ENCODE data around the gene CFAP299.

Gene CFAP299

DNA sequence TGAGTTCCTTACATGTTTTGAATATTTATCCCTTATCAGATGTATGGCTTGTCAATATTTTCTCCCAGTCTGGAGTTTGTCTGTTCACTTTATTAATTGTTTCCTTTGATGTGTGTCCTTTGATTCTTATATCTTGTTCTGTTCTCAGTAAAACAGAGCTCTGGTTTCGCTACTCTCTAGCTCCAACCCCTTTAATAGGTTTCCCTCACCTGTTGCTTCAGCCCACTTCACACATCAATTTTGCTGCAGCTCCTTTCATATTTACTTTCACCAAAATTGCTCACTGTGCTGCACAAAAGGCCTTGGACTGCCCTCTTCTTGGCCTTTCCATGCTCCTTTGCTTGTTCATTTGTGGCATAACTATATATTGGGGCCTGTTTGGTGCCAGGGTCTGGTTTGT is 85.1 kb downstream of the CFAP299 start:
- H3K4me3 ChIP-seq (ENCODE audit: control insufficient read depth, low read depth, low read length) = no peak overlapping the region
- no peak for DNase-seq (ENCODE audit: low read depth)
- TF ChIP-seq, protein P1, sequence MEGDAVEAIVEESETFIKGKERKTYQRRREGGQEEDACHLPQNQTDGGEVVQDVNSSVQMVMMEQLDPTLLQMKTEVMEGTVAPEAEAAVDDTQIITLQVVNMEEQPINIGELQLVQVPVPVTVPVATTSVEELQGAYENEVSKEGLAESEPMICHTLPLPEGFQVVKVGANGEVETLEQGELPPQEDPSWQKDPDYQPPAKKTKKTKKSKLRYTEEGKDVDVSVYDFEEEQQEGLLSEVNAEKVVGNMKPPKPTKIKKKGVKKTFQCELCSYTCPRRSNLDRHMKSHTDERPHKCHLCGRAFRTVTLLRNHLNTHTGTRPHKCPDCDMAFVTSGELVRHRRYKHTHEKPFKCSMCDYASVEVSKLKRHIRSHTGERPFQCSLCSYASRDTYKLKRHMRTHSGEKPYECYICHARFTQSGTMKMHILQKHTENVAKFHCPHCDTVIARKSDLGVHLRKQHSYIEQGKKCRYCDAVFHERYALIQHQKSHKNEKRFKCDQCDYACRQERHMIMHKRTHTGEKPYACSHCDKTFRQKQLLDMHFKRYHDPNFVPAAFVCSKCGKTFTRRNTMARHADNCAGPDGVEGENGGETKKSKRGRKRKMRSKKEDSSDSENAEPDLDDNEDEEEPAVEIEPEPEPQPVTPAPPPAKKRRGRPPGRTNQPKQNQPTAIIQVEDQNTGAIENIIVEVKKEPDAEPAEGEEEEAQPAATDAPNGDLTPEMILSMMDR (conservative IDR thresholded peaks at IDR 0.05; ENCODE audit: control insufficient read depth, insufficient read depth, low read depth, low read length) = no peak

DNA sequence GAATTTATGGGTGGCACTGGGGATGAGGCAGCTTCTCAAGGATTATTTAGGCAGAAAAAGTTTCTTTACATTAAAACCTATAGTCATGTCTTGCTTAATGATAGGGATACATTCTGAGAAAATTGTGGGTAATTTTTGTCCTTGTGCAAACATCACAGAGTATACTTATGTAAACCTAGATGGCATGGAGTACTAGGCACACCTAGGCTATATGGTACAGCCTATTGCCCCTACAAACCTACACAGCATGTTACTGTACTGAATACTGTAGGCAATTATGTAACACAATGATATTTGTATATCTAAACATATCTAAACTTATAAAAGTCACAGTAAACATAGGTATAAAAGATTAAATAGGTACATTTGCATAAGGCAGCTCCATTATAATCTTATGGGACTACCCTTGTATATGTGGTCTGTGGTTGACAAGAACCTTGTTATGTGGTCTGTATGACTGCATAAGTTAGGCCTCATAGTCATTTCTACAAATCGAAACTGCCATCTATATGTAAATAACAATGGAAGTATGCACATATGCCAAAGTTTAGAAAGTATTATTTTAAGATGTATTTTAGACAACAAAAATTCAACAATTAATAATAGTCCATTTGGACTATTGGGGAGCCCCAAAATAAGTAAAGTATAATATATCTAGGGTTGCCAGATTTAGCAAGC is 87.3 kb downstream of the CFAP299 start:
- no peak for DNase-seq (ENCODE audit: low read depth)
- TF ChIP-seq, protein P1 (conservative IDR thresholded peaks at IDR 0.05; ENCODE audit: control insufficient read depth, insufficient read depth, low read depth, low read length) = no peak
- H3K4me3 ChIP-seq (ENCODE audit: control insufficient read depth, low read depth, low read length) = no peak overlapping the region

DNA sequence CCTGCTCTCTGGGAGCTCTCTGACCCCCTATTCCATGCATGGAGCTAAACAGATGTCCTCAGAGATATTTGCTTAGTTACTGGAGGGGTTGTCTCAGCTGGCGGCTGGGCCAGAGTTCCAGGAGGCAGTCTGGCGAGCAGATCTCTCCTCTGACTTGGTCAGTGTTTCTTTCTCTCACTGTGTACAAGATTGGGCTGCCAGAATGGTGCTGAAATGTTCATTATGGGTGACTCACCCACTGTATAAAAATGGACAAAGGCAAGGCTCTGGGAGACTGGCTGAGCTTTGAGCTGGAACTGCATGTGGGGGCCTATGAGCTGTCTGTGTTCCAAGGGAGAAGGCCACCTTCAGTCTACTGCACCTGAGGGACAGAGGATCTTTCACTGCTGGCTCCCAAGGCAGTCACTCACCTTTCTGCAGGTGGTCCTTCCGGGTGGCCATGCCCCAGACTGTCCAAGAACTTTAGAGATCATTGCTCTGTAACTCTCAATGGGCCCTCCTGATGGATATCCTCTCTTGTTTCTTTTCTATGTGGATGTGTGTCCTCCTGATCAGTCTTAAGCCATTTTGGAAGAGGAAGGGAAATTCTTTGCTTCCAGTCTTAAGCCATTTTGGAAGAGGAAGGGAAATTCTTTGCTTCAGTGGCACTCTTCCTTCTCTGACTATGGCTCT is 88.2 kb downstream of the CFAP299 start:
- no peak for DNase-seq (ENCODE audit: low read depth)
- TF ChIP-seq, protein P1 (conservative IDR thresholded peaks at IDR 0.05; ENCODE audit: control insufficient read depth, insufficient read depth, low read depth, low read length) = no peak
- no peak overlapping the region for H3K4me3 ChIP-seq (ENCODE audit: control insufficient read depth, low read depth, low read length)

DNA sequence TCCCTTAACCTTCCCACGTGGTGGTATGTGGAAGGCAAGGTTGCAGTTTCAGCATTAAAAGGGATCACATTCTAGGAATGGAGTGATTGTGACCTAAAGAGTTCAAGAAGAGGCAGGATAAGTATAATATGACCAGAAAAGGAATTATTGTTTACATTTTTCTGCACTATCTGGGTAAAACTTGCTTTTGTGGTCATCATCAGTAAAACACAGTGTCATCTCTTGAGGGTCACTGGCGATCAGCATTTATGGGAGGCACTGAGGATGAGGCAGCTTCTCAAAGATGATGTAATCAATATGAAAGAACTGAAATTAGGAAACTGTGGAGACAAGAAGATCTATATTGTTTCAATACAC is 88.7 kb downstream of the CFAP299 start:
- TF ChIP-seq, protein P1 (conservative IDR thresholded peaks at IDR 0.05; ENCODE audit: control insufficient read depth, insufficient read depth, low read depth, low read length) = no peak
- H3K4me3 ChIP-seq (ENCODE audit: control insufficient read depth, low read depth, low read length) = no peak overlapping the region
- DNase-seq (ENCODE audit: low read depth) = no peak

- H3K4me3 ChIP-seq (ENCODE audit: control insufficient read depth, low read depth, low read length) = no peak overlapping the region
- DNase-seq (ENCODE audit: low read depth) = no peak
- TF ChIP-seq, protein P1 (conservative IDR thresholded peaks at IDR 0.05; ENCODE audit: control insufficient read depth, insufficient read depth, low read depth, low read length) = no peak
Observed at GRCh38 chr4:80425124-80426100, 89.9 kb downstream of the CFAP299 start.

DNA sequence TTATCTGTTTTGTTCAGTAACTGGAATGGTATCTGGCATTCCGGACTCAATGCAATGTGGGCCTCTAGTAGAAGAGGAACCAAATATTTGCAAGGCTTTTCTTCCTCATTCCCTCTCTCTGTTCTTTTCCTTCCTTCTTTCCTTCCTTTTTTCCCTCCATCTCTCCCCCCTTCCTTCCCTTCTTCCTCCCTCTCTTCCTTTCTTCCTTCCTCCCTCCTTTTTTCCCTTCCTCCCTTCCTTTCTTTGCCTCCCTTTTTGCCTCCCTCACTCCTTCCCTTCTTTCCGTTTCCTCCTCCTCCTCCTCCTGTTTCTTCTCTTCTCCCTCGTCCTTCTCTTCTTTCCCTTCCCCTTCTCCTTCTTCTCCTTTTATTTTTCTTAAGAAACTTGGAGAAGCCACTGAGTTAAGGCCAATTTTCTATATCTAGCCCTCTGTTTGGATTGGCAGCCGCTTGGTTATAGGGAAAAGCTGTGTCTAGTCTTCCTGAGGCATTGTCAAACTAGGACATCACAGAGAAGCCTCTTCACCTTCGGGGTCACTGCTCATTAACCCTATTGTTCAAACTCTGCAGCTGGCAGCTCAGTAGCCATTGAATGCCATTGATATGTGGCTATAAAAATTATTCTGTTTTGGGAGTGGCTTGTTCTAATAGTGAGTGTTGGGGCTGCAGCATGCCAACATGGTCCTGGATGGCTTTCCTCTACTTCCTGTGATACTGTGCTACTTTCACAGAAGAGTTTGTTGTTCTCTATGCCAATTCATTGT is 95.9 kb downstream of the CFAP299 start:
- DNase-seq (ENCODE audit: low read depth) = no peak
- TF ChIP-seq, protein P1 (conservative IDR thresholded peaks at IDR 0.05; ENCODE audit: control insufficient read depth, insufficient read depth, low read depth, low read length) = no peak
- no peak overlapping the region for H3K4me3 ChIP-seq (ENCODE audit: control insufficient read depth, low read depth, low read length)

All from fibroblast of mammary gland (primary cell).